Measurements from ENCODE around the gene PAAF1. TPM values are rescaled to one million over a fixed set of nuclear protein-coding genes. Genes with fewer than 3 reads are reported as not detected.

PAAF1 gene
- total and polyA plus RNA-seq, 2 of the 13 experiments (the other 11 are each of a cell fraction or from before 2014, with no cell fraction given), result 13.5 to 28.8 TPM

DNA sequence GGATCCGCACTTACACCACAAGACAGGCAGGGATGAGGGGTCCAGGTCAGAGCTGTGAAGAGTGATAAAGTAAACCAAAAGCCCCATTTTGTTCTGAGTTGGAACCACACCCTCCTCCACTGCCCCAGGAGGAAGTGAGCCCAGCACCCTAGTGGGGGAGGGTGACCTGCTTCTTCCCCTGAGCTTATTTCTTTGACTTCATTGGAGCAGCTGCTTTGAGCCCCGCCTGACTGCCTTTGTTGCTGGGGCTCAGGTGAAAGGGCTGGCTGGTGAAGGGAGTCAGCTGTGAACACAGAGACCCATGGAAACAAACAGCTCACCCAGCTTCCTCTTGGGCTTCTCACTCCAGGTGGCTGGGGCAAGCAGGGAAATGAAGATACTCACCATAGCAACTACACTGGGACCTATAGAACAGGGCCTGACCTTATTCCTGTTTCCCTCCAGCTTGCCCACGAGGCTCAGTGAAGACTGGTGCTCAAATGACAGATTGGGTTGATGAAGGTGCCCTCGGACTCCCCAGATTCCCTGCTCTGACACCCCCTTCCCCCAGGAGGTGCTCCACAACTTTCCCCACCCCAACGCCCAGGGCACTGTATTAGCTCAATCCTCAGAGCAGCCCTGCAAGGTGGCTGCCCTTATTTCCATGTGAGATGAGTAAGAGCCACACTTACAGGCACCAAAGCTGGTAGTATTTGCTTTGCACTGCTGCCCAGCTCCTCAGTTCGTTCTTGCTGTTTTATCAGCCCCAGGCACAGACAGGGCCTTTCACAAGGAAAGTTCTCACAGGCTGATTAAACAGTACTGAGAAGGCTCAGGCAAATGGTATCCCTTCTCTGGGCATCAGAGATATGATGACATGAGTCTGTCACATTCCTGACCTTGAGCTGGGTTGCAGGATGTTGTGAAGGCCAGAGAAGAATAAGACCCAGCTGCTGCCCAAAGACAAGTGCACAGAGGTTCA, 103.5 kb downstream of the PAAF1 start:
- ChIA-PET POLR2A (interaction anchor here (1.2 to 4.9 kb wide), 2 partner anchors 27 to 38 kb away, joined by 7 to 32 read pairs; no protein-coding TSS in a partner anchor), CTCF (ENCODE audit: low intra/inter-chr PET ratio, low total read pairs) (no interaction called here)
- Histone ChIP-seq H3K27me3 (ENCODE audit: control insufficient read depth in 1 of 2, insufficient read depth in 2 of 2, low read length in 2 of 2) (no peaks in the 10 kb centered on the region), H3K4me1 (ENCODE audit: insufficient read depth, low read length) (peaks cover 47% of the 10 kb centered on the region), H3K36me3 (replicated peaks in 1 of 2; ENCODE audit: control insufficient read depth in 1 of 2, insufficient read depth in 2 of 2, low read length in 2 of 2) (peaks cover 15 to 42% of the 10 kb centered on the region in 2 experiments; a peak in 4 of 5 replicates), H3K4me3 (replicated peaks in 1 of 3; ENCODE audit: insufficient read depth in 1 of 3, low read depth in 2 of 3, low read length in 3 of 3) (no peak overlapping the region), H4K20me1 (ENCODE audit: insufficient read depth, low read length) (no peaks in the 10 kb centered on the region), H3K27ac (ENCODE audit: extremely low read length, insufficient read depth, low read length) (no peak overlapping the region), H3K79me2 (ENCODE audit: insufficient read depth, low read length) (peaks cover 3% of the 10 kb centered on the region), H3K9ac (ENCODE audit: insufficient read depth, low read depth, low read length) (no peak overlapping the region), H3K4me2 (ENCODE audit: low read depth, low read length) (no peak overlapping the region; the same call in 1 of the 2 replicates), H2AFZ (ENCODE audit: low read length) (no peak overlapping the region), H3K9me3 (ENCODE audit: low read length) (no peaks in the 10 kb centered on the region)
- DNase-seq (ENCODE audit: low spot score) (peak; percentile 38), ATAC-seq (no peak), FAIRE-seq (no peak)
- in situ Hi-C loops (cut with HindIII; ENCODE audit: extremely low pct_ligation_motif_present, low pct_unique_long_range_greater_than_20kb), result no loop called here
- TF ChIP-seq NKX3-1 (CRISPR knock-in tag; IDR thresholded peaks at IDR 0.05), result no peak
- no peak for TF ChIP-seq ZMYM4 (CRISPR knock-in tag; IDR thresholded peaks at IDR 0.05)
- no peak for TF ChIP-seq ZNF460 (CRISPR knock-in tag; IDR thresholded peaks at IDR 0.05; ENCODE audit: borderline replicate concordance)
- TF ChIP-seq ZNF484 (CRISPR knock-in tag; IDR thresholded peaks at IDR 0.05; ENCODE audit: borderline replicate concordance, low read depth), result no peak
- TF ChIP-seq ZNF615 (CRISPR knock-in tag; IDR thresholded peaks at IDR 0.05; ENCODE audit: borderline replicate concordance), result no peak
- TF ChIP-seq ZNF501 (CRISPR knock-in tag; IDR thresholded peaks at IDR 0.05), result no peak
- TF ChIP-seq EED (CRISPR knock-in tag; IDR thresholded peaks at IDR 0.05), result no peak
- intact Hi-C loops (cut with micrococcal nuclease; ENCODE audit: unreplicated experiment), result no loop called here
- WGBS (ENCODE audit: low lambda C conversion rate), result 93% methylated on average over 3 of the region's 6 CpGs
- no TSS peak for BruUV-seq (replicated peaks)

Other genes with a start within 250 kb of the PAAF1 start
- 68.0 and 71.7 TPM in 2 replicates for gene PLEKHB1, start 230.4 kb upstream of the PAAF1 start, total RNA-seq (2016; rRNA removed; fragmentation: Illumina TruSeq; extraction: Trizol)
- gene PLEKHB1, start 230.4 kb upstream of the PAAF1 start, polyA plus RNA-seq (2011; rRNA removed), result 77.1 and 99.3 TPM in 2 replicates
- 74.3 and 83.3 TPM in 2 replicates for gene RAB6A, start 115.9 kb upstream of the PAAF1 start, total RNA-seq (2016; rRNA removed; fragmentation: Illumina TruSeq; extraction: Trizol)
- 92.0 and 121 TPM in 2 replicates for gene RAB6A, start 115.9 kb upstream of the PAAF1 start, polyA plus RNA-seq (2011; rRNA removed)
- gene MRPL48, start 89.1 kb upstream of the PAAF1 start, total RNA-seq (2016; rRNA removed; fragmentation: Illumina TruSeq; extraction: Trizol), result 67.9 and 97.3 TPM in 2 replicates
- gene MRPL48, start 89.1 kb upstream of the PAAF1 start, polyA plus RNA-seq (2011; rRNA removed), result 50.2 and 61.2 TPM in 2 replicates
- 107 and 115 TPM in 2 replicates for gene COA4, start 153 bp upstream of the PAAF1 start, total RNA-seq (2016; rRNA removed; fragmentation: Illumina TruSeq; extraction: Trizol)
- 109 and 112 TPM in 2 replicates for gene COA4, start 153 bp upstream of the PAAF1 start, polyA plus RNA-seq (2011; rRNA removed)
- not detected in 2 replicates for gene DNAJB13, start 74.0 kb downstream of the PAAF1 start, total RNA-seq (2016; rRNA removed; fragmentation: Illumina TruSeq; extraction: Trizol)
- 2.3 and 2.9 TPM in 2 replicates for gene DNAJB13, start 74.0 kb downstream of the PAAF1 start, polyA plus RNA-seq (2011; rRNA removed)
- gene UCP2, start 105.8 kb downstream of the PAAF1 start, total RNA-seq (2016; rRNA removed; fragmentation: Illumina TruSeq; extraction: Trizol), result 3.2 and 5.5 TPM in 2 replicates
- gene UCP2, start 105.8 kb downstream of the PAAF1 start, polyA plus RNA-seq (2011; rRNA removed), result 2.7 TPM in 2 replicates
- 0.22 TPM in 1 of 2 replicates, not detected in the other for gene UCP3, start 132.1 kb downstream of the PAAF1 start, total RNA-seq (2016; rRNA removed; fragmentation: Illumina TruSeq; extraction: Trizol)
- 0.10 and 0.37 TPM in 2 replicates for gene UCP3, start 132.1 kb downstream of the PAAF1 start, polyA plus RNA-seq (2011; rRNA removed)